Measurements from ENCODE around the gene NEK11.

GRCh38 chr3:131393868-131394267 lies 367.2 kb downstream of the NEK11 start:
- TF ChIP-seq CTCF (IDR thresholded peaks at IDR 0.05) (no peak), POLR2A (IDR thresholded peaks at IDR 0.05) (no peak)

Data from Peyer's patch (tissue), 4 donors.